Endothelial cell of umbilical vein (primary cell): ENCODE results near the gene ZNF516.

Experiments
- CTCF ChIP-seq, 2 donors: IDR thresholded peaks; 1 replicate in 1 of 2; 2 replicates in 1 of 2; pipeline ENCODE4 v1.5.1; 2011; ENCODE audit warnings: low read length in 2 of 2, mild to moderate bottlenecking in 2 of 2, moderate library complexity in 2 of 2, control low read depth in 1 of 2, inconsistent platforms in 1 of 2, low read depth in 1 of 2; ENCODE audit not compliant: insufficient read depth in 1 of 2; ENCODE audit errors: extremely low read depth in 1 of 2
- EZH2 ChIP-seq: IDR thresholded peaks from 2 replicates; pipeline ENCODE4 v1.6.1; 2012; ENCODE audit warnings: borderline replicate concordance, low read depth, mild to moderate bottlenecking, moderate library complexity, low read length, inconsistent platforms; ENCODE audit not compliant: severe bottlenecking
- FOS ChIP-seq: IDR thresholded peaks from 2 replicates; pipeline ENCODE4 v1.6.1; 2011; ENCODE audit warnings: mild to moderate bottlenecking, low read length, moderate library complexity, borderline replicate concordance; ENCODE audit not compliant: insufficient read depth
- MAX ChIP-seq: IDR thresholded peaks from 2 replicates; pipeline ENCODE4 v1.6.1; 2011; ENCODE audit not compliant: insufficient read depth, insufficient read length
- MYC ChIP-seq: IDR thresholded peaks from one replicate; pipeline ENCODE4 v1.6.1; 2011; ENCODE audit warnings: mild to moderate bottlenecking, low read depth, low read length
- POLR2A ChIP-seq: IDR thresholded peaks from 2 replicates; pipeline ENCODE4 v1.6.1; 2012; ENCODE audit warnings: low read depth, mild to moderate bottlenecking, control low read depth, low read length
- POLR2AphosphoS5 ChIP-seq: IDR thresholded peaks from 2 replicates; pipeline ENCODE4 v1.6.1; 2012; ENCODE audit warnings: low read depth, mild to moderate bottlenecking, control low read depth, low read length, moderate library complexity; ENCODE audit not compliant: insufficient read depth

- TF ChIP-seq CTCF (IDR thresholded peaks at IDR 0.05; ENCODE audit: extremely low read depth in 1 of 2, insufficient read depth in 1 of 2, low read depth in 1 of 2, low read length in 2 of 2) (no peak), EZH2 (no peak), POLR2A (no peak), POLR2AphosphoS5 (no peak), MYC (no peak), MAX (no peak), FOS (no peak)
Observed at GRCh38 chr18:76463872-76464271, 31.2 kb downstream of the ZNF516 start.
